A549 (cell line): ENCODE results near the gene EMX2. TPM values are rescaled to one million over a fixed set of nuclear protein-coding genes. Genes with fewer than 3 reads are reported as not detected.

Source experiments
- ATAC-seq, 2 experiments: fragments of 200-7000 bp in 1 of 2; fragments of >200 bp in 1 of 2; cut with Nextera tagmentation in 1 of 2; cut with Tn5 transposase in 1 of 2; 3 replicates each; pipeline versions ENCODE4 v1.8.0 to v1.9.1; 2018 to 2020; ENCODE audit warnings: mild to moderate bottlenecking in 1 of 2, moderate library complexity in 1 of 2
- CTCF ChIA-PET: fragments of 300-600 bp; sonication (Branson Sonifier 250); formaldehyde crosslinking; extraction: SDS; loops from one replicate; lab custom pipeline; 2021; ENCODE audit warnings: antibody characterized with exemption, inconsistent platforms; lab: Yijun Ruan, JAX
- POLR2A ChIA-PET: fragments of 350-600 bp; formaldehyde crosslinking; extraction: SDS; loops from one replicate; lab custom pipeline; 2021; ENCODE audit warnings: antibody characterized with exemption, inconsistent platforms; lab: Yijun Ruan, JAX
- DNase-seq, 2 experiments: peaks; one replicate each; pipeline versions ENCODE4 v3.0.0 to v3.0.0-alpha.2; 2011 to 2016; ENCODE audit warnings: low read depth in 1 of 2, low spot score in 1 of 2
- FAIRE-seq: peaks from 2 replicates; lab custom pipeline; 2011; peaks lifted over from hg19 to GRCh38; lab: Jason Lieb, UNC
- H3K27ac ChIP-seq, 2 experiments: fragments of >200 bp; sonication (Bioruptor Twin); formaldehyde crosslinking; 3 replicates each; pipeline ENCODE4 v1.5.1; 2016 to 2017
- H3K4me1 ChIP-seq: fragments of >200 bp; sonication (Bioruptor Twin); formaldehyde crosslinking; 3 replicates; pipeline ENCODE4 v1.6.1; 2016
- H3K4me2 ChIP-seq: fragments of >200 bp; sonication (Bioruptor Twin); formaldehyde crosslinking; 3 replicates; pipeline ENCODE4 v1.6.1; 2016
- H3K4me3 ChIP-seq: fragments of >200 bp; sonication (Bioruptor Twin); formaldehyde crosslinking; 3 replicates; pipeline ENCODE4 v1.5.1; 2016
- H3K9me3 ChIP-seq: fragments of >200 bp; sonication (Bioruptor Twin); formaldehyde crosslinking; 3 replicates; pipeline ENCODE4 v1.6.1; 2016
- BHLHE40 ChIP-seq: IDR thresholded peaks from 2 replicates; pipeline ENCODE4 v1.6.1; 2012; ENCODE audit warnings: low read depth, low read length, inconsistent platforms
- CHD2 ChIP-seq: fragments of 150-350 bp; IDR thresholded peaks from 2 replicates; pipeline ENCODE4 v1.6.1; 2014; ENCODE audit warnings: low read length; ENCODE audit not compliant: partially characterized antibody
- EHMT2 ChIP-seq: fragments of 200-600 bp; sonication (generic); IDR thresholded peaks from 2 replicates; pipeline ENCODE4 v1.6.1; 2016; ENCODE audit warnings: antibody characterized with exemption, low read depth, mild to moderate bottlenecking, moderate library complexity
- EP300 ChIP-seq, 2 experiments: fragments of >200 bp; sonication (Bioruptor Twin); formaldehyde crosslinking; IDR thresholded peaks; 2 replicates in 1 of 2; 3 replicates in 1 of 2; pipeline ENCODE4 v1.6.1; 2016 to 2017
- HDAC2 ChIP-seq: fragments of 200-600 bp; sonication (generic); IDR thresholded peaks from 2 replicates; pipeline ENCODE4 v1.6.1; 2016
- HOXB5 ChIP-seq: fragments of 250-450 bp; sonication (Bioruptor Pico); IDR thresholded peaks from 2 replicates; pipeline ENCODE4 v1.5.0; 2020; ENCODE audit warnings: mild to moderate bottlenecking, moderate library complexity
- KDM1A ChIP-seq: fragments of 200-600 bp; sonication (generic); IDR thresholded peaks from 2 replicates; pipeline ENCODE4 v1.6.1; 2016; ENCODE audit warnings: low read depth, mild to moderate bottlenecking
- KDM5A ChIP-seq: fragments of 200-600 bp; sonication (generic); IDR thresholded peaks from 2 replicates; pipeline ENCODE4 v1.6.1; 2016; ENCODE audit warnings: antibody characterized with exemption, mild to moderate bottlenecking
- POLR2AphosphoS2 ChIP-seq: conservative IDR thresholded peaks from 2 replicates; pipeline ENCODE4 v1.6.1; 2012; ENCODE audit warnings: low read length, improper control_type of control experiment, inconsistent platforms
- RAD21 ChIP-seq, 2 experiments: fragments of >200 bp in 1 of 2; sonication (Bioruptor Twin) in 1 of 2; formaldehyde crosslinking in 1 of 2; IDR thresholded peaks in 1 of 2; conservative IDR thresholded peaks in 1 of 2; 2 replicates in 1 of 2; 3 replicates in 1 of 2; pipeline ENCODE4 v1.6.1; 2012 to 2018; ENCODE audit warnings: inconsistent platforms in 1 of 2
- RFX5 ChIP-seq: fragments of 450-650 bp; IDR thresholded peaks from 2 replicates; pipeline ENCODE4 v1.7.1; 2014; ENCODE audit warnings: antibody characterized with exemption, mild to moderate bottlenecking, moderate library complexity
- RNF2 ChIP-seq: fragments of 200-600 bp; sonication (generic); IDR thresholded peaks from 2 replicates; pipeline ENCODE4 v1.6.1; 2016; ENCODE audit warnings: low read depth, mild to moderate bottlenecking, antibody characterized with exemption, moderate library complexity, borderline replicate concordance
- SMC3 ChIP-seq: fragments of >200 bp; sonication (Bioruptor Twin); formaldehyde crosslinking; IDR thresholded peaks from 3 replicates; pipeline ENCODE4 v1.6.1; 2018; ENCODE audit warnings: inconsistent platforms
- SREBF2 ChIP-seq: fragments of 450-650 bp; IDR thresholded peaks from 2 replicates; pipeline ENCODE4 v1.6.1; 2014; ENCODE audit warnings: mild to moderate bottlenecking, moderate library complexity
- TP53 ChIP-seq: fragments of 250-450 bp; sonication (Bioruptor Pico); IDR thresholded peaks from 2 replicates; pipeline ENCODE4 v1.5.0; 2021; ENCODE audit warnings: mild to moderate bottlenecking, moderate library complexity
- ZFP36 ChIP-seq: fragments of 450-650 bp; IDR thresholded peaks from 2 replicates; pipeline ENCODE4 v1.6.1; 2014; ENCODE audit warnings: borderline replicate concordance; ENCODE audit not compliant: partially characterized antibody
- ZNF302 ChIP-seq: fragments of 250-450 bp; sonication (Bioruptor Pico); IDR thresholded peaks from 2 replicates; pipeline ENCODE4 v1.9.0; 2021; ENCODE audit warnings: inconsistent platforms, mild to moderate bottlenecking, moderate library complexity
- WGBS: methylation state at CpG from one replicate; pipeline ENCODE4 v1.1.6; 2017; ENCODE audit errors: missing lambda C conversion rate; 5-methylcytosine and 5-hydroxymethylcytosine counted together
- polyA plus RNA-seq, 4 experiments: library from polyadenylated mRNA; depleted of rRNA in 3 of 4; stranded (reverse); fragments of >200 nt; fragmentation: RNase III in 1 of 4; extraction: RNeasy Plus Mini Kit Qiagen cat#74134 plus additional on column Dnase treatment in 1 of 4; gene quantifications; 2 replicates in 3 of 4; 3 replicates in 1 of 4; pipeline ENCODE4 v1.2.3, GENCODE V29; 2011 to 2017
- TF ChIP-seq, protein P1 (sequence below): fragments of >200 bp; sonication (Bioruptor Twin); formaldehyde crosslinking; IDR thresholded peaks from 3 replicates; pipeline ENCODE4 v1.6.1; 2016
- TF ChIP-seq, protein P2 (sequence below): fragments of 450-650 bp; IDR thresholded peaks from 2 replicates; pipeline ENCODE4 v1.6.1; 2014; ENCODE audit warnings: antibody characterized with exemption
- TF ChIP-seq, protein P3 (sequence below): fragments of 250-450 bp; sonication (Bioruptor Pico); IDR thresholded peaks from 2 replicates; pipeline ENCODE4 v1.5.0; 2021; ENCODE audit warnings: mild to moderate bottlenecking, moderate library complexity, borderline replicate concordance
- TF ChIP-seq, protein P4 (sequence below): fragments of >200 bp; sonication (Bioruptor Twin); formaldehyde crosslinking; IDR thresholded peaks from 2 replicates; pipeline ENCODE4 v1.6.1; 2016

Gene EMX2
- polyA plus RNA-seq, 2 of the 4 experiments (the other 2 are of a cell fraction), result not detected

DNA sequence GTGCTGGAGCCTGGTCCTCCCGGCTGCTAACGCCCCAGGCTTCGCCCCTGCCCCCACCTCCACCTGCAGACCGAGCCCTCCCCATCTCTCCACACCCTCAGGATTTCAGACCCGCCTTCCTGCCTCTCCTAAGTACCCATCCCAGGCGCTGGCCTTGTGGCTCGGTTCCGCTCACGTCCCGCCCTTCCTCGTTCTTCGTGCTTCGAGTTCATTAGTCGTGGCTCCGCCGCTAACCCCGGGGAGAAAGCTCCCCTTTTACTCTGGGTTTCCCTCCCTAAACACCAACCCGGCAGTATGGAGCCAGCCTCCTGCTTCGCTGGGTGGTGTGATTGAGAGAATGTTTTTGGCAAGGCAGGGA lies 11.2 kb downstream of the EMX2 start:
- no peak overlapping the region for H3K4me3 ChIP-seq

DNA sequence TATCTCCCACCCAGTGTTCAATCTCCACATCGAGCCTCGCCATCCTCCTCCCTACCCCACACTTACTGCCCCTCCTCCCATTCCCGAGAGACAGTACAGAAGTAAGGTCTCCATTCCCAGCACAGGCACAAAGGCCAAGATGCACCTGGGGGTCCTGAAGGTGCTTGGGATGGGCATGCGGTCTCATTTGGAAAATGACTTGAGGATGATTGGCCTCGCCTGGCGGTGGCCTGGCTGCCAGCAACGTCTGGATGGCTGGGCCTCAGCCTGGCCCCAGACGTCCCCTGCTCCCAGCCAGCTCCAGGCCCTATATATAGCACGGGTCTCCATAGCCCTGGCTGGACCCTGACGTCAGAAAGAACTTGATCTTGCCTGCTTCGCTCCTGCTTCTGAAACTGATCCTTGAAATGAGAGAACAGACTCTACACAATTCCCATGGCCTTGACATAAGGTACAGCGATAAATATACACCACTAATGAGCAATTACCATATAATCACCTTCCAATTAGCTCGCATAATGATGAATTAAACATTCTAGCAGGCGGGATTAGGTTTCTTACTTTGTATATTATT lies 11.8 kb downstream of the EMX2 start:
- ChIA-PET CTCF (interaction anchor here (2.4 kb wide), 1 partner anchor 16 kb away, joined by 9 read pairs; no protein-coding TSS in a partner anchor), POLR2A (no interaction called here)
- Histone ChIP-seq H3K4me3 (no peak overlapping the region), H3K4me1 (no peaks in the 10 kb centered on the region), H3K27ac (no peak overlapping the region), H3K4me2 (no peak overlapping the region), H3K9me3 (no peaks in the 10 kb centered on the region)
- WGBS, result 33% methylated on average over 13 of the region's 14 CpGs
- no peak for TF ChIP-seq TP53 (CRISPR knock-in tag)
- no peak for TF ChIP-seq POLR2AphosphoS2
- TF ChIP-seq KDM1A, result no peak
- no peak for TF ChIP-seq HOXB5 (CRISPR knock-in tag)
- no peak for TF ChIP-seq RFX5
- no peak for TF ChIP-seq ZNF302 (CRISPR knock-in tag)
- no peak for DNase-seq
- 0 out of 6 replicates have a peak, but pooled peaks of 1 of the 2 experiments have one; percentile 22 for ATAC-seq
- no peak for FAIRE-seq

More for the DNA sequence above, 11.2 kb downstream of the EMX2 start:
- TF ChIP-seq RAD21 (conservative IDR thresholded peaks at IDR 0.05 in 1 of 2, IDR thresholded peaks at IDR 0.05 in 1 of 2) (no peak), KDM5A (no peak), ZFP36 (no peak), SMC3 (no peak), BHLHE40 (no peak), EHMT2 (no peak), EP300 (IDR thresholded peaks at IDR 0.05) (no peak)
- TF ChIP-seq, protein P1, sequence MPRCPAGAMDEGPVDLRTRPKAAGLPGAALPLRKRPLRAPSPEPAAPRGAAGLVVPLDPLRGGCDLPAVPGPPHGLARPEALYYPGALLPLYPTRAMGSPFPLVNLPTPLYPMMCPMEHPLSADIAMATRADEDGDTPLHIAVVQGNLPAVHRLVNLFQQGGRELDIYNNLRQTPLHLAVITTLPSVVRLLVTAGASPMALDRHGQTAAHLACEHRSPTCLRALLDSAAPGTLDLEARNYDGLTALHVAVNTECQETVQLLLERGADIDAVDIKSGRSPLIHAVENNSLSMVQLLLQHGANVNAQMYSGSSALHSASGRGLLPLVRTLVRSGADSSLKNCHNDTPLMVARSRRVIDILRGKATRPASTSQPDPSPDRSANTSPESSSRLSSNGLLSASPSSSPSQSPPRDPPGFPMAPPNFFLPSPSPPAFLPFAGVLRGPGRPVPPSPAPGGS, result no peak
- TF ChIP-seq, protein P2, sequence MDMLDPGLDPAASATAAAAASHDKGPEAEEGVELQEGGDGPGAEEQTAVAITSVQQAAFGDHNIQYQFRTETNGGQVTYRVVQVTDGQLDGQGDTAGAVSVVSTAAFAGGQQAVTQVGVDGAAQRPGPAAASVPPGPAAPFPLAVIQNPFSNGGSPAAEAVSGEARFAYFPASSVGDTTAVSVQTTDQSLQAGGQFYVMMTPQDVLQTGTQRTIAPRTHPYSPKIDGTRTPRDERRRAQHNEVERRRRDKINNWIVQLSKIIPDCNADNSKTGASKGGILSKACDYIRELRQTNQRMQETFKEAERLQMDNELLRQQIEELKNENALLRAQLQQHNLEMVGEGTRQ, result no peak
- TF ChIP-seq, protein P3, sequence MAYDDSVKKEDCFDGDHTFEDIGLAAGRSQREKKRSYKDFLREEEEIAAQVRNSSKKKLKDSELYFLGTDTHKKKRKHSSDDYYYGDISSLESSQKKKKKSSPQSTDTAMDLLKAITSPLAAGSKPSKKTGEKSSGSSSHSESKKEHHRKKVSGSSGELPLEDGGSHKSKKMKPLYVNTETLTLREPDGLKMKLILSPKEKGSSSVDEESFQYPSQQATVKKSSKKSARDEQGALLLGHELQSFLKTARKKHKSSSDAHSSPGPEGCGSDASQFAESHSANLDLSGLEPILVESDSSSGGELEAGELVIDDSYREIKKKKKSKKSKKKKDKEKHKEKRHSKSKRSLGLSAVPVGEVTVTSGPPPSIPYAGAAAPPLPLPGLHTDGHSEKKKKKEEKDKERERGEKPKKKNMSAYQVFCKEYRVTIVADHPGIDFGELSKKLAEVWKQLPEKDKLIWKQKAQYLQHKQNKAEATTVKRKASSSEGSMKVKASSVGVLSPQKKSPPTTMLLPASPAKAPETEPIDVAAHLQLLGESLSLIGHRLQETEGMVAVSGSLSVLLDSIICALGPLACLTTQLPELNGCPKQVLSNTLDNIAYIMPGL, result no peak
- TF ChIP-seq, protein P4, sequence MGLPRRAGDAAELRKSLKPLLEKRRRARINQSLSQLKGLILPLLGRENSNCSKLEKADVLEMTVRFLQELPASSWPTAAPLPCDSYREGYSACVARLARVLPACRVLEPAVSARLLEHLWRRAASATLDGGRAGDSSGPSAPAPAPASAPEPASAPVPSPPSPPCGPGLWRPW, result no peak
- TF ChIP-seq, all 56 proteins: peak for 0
- DNase-seq, result no peak
- H3K4me1 ChIP-seq, result no peaks in the 10 kb centered on the region
- ATAC-seq, result no peak; a peak in 1 of 6 replicates
- H3K9me3 ChIP-seq, result no peaks in the 10 kb centered on the region
- no peak for FAIRE-seq
- POLR2A ChIA-PET, result no interaction called here
- WGBS, result 58% methylated on average over 17 of the region's 19 CpGs
- no peak overlapping the region for H3K27ac ChIP-seq
- peak overlapping the region; percentile 50 for H3K4me2 ChIP-seq
- CTCF ChIA-PET, result interaction anchor here (2.4 kb wide), 1 partner anchor 15 kb away, joined by 9 read pairs; no protein-coding TSS in a partner anchor

DNA sequence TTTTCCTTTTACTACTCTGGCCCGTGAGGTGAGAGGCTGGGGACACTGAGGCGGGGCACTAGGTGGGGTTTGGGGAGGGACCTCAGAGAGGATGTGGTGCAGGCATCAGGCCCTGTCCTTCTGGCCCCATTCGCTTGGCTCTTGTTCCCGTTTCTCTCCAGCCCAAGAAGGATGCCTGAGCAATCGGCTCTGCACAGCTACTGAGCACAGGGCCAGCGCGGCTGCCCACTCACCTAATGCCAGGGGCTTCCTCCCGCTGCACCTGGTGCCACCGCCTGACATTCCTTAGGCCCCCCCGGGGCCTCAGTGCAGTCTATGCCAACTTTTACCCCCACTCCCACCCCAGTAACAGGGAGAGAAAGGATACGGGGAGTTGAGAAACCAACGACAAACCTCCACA lies 12.5 kb downstream of the EMX2 start:
- DNase-seq (no peak), ATAC-seq (no peak; a peak in 1 of 6 replicates), FAIRE-seq (no peak)
- TF ChIP-seq RNF2, result no peak
- TF ChIP-seq POLR2AphosphoS2, result no peak
- TF ChIP-seq SREBF2, result no peak
- TF ChIP-seq CHD2, result no peak
- TF ChIP-seq, protein P4, result no peak
- no peak for TF ChIP-seq HDAC2
- TF ChIP-seq BHLHE40, result no peak
- ChIA-PET POLR2A (no interaction called here), CTCF (no interaction called here)
- no peaks in the 10 kb centered on the region for H3K4me1 ChIP-seq
- 48% methylated on average over 12 of the region's 12 CpGs for WGBS
- no peaks in the 10 kb centered on the region for H3K9me3 ChIP-seq
- H3K4me2 ChIP-seq, result no peak overlapping the region
- H3K27ac ChIP-seq, result no peak overlapping the region
- no peak overlapping the region for H3K4me3 ChIP-seq
